Smooth muscle cell (in vitro differentiated cells): ENCODE measurements around the gene TEX261. TPM values are rescaled to one million over a fixed set of nuclear protein-coding genes. Genes with fewer than 3 reads are reported as not detected.

Experiments used
- DNase-seq: peaks from one replicate; lab custom pipeline; 2025; ENCODE audit not compliant: unreplicated experiment; lab: John Stamatoyannopoulos, UW
- H2AFZ ChIP-seq: fragments of 200-600 bp; sonication (generic); 2 replicates; pipeline ENCODE4 v1.6.0; 2016; ENCODE audit warnings: antibody characterized with exemption, low read depth, mild to moderate bottlenecking
- H3F3A ChIP-seq: fragments of 200-600 bp; sonication (generic); 2 replicates; pipeline ENCODE4 v1.6.0; 2017; ENCODE audit warnings: antibody characterized with exemption, low read depth
- H3K27ac ChIP-seq: fragments of 200-600 bp; sonication (generic); 2 replicates; pipeline ENCODE4 v1.5.1; 2016; ENCODE audit warnings: low read depth, mild to moderate bottlenecking
- H3K27me3 ChIP-seq: fragments of 200-600 bp; sonication (generic); 2 replicates; pipeline ENCODE4 v1.6.1; 2016; ENCODE audit warnings: low read depth, mild to moderate bottlenecking
- H3K36me3 ChIP-seq: fragments of 200-600 bp; sonication (generic); 2 replicates; pipeline ENCODE4 v1.5.1; 2016; ENCODE audit warnings: low read depth
- H3K4me1 ChIP-seq: fragments of 200-600 bp; sonication (generic); 2 replicates; pipeline ENCODE4 v1.5.1; 2016; ENCODE audit warnings: low read depth
- H3K4me2 ChIP-seq: fragments of 200-600 bp; sonication (generic); 2 replicates; pipeline ENCODE4 v1.6.0; 2016; ENCODE audit warnings: mild to moderate bottlenecking
- H3K4me3 ChIP-seq: fragments of 200-600 bp; sonication (generic); 2 replicates; pipeline ENCODE4 v1.5.1; 2016; ENCODE audit warnings: mild to moderate bottlenecking
- H3K79me2 ChIP-seq: fragments of 200-600 bp; sonication (generic); 2 replicates; pipeline ENCODE4 v1.6.0; 2016; ENCODE audit warnings: low read depth, mild to moderate bottlenecking
- H3K9ac ChIP-seq: fragments of 200-600 bp; sonication (generic); 2 replicates; pipeline ENCODE4 v1.6.0; 2016; ENCODE audit warnings: low read depth
- H3K9me3 ChIP-seq: fragments of 200-600 bp; sonication (generic); replicated peaks from 2 replicates; pipeline ENCODE4 v1.5.1; 2016; ENCODE audit warnings: low read depth
- H4K20me1 ChIP-seq: fragments of 200-600 bp; sonication (generic); 2 replicates; pipeline ENCODE4 v1.6.0; 2016; ENCODE audit warnings: low read depth
- CTCF ChIP-seq: fragments of 200-600 bp; sonication (generic); IDR thresholded peaks from 2 replicates; pipeline ENCODE4 v1.5.1; 2017; ENCODE audit warnings: borderline replicate concordance, mild to moderate bottlenecking, antibody characterized with exemption; ENCODE audit not compliant: insufficient read depth, poor library complexity, severe bottlenecking
- WGBS: methylation state at CpG from one replicate; pipeline ENCODE4 v1.1.7; 2016; ENCODE audit warnings: low lambda C conversion rate; 5-methylcytosine and 5-hydroxymethylcytosine counted together
- polyA plus RNA-seq: library from polyadenylated mRNA; unstranded; fragments of >200 nt; fragmentation: Nextera tagmentation; extraction: Ambion mirVana; gene quantifications from 2 replicates; pipeline ENCODE4 v1.2.1, GENCODE V29; 2016
- total RNA-seq: library from RNA; depleted of rRNA; stranded (reverse); fragments of >200 nt; gene quantifications from 2 replicates; pipeline ENCODE4 v1.2.3, GENCODE V29; 2014

TEX261 gene
- total and polyA plus RNA-seq, 2 experiments from 2014 or later, result 29.3 to 35.2 TPM

DNA sequence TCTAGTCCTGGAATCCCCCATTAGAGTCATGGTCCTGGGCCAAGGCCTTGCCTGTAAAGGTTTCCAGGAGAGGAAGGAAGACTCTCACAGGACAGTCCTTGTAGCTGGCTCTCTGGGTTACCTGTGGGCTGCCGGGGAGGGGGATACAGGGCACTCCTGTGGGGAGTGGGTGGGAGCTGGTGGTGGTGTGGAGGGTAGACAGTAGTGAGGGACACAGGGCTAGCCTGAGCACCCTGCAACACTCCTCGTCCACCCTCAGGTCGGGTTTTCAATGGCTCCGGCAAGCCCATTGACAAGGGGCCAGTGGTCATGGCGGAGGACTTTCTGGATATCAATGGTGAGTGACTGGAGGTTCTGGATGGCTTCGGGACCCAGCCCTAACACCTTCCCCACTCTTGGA is 35.9 kb downstream of the TEX261 start:
- TF ChIP-seq CTCF, result no peak
- no peak overlapping the region for H3K9ac ChIP-seq
- no peaks in the 10 kb centered on the region for H3K4me1 ChIP-seq
- no peak overlapping the region for H3K27ac ChIP-seq
- peaks cover 65% of the 10 kb centered on the region for H3K27me3 ChIP-seq
- H3K79me2 ChIP-seq, result no peaks in the 10 kb centered on the region
- H3K36me3 ChIP-seq, result no peaks in the 10 kb centered on the region
- no peaks in the 10 kb centered on the region for H4K20me1 ChIP-seq
- H3K9me3 ChIP-seq, result no peaks in the 10 kb centered on the region
- no peak for DNase-seq
- H2AFZ ChIP-seq, result no peak overlapping the region
- H3F3A ChIP-seq, result no peaks in the 10 kb centered on the region
- no peak overlapping the region for H3K4me2 ChIP-seq
- WGBS, result 94% methylated on average over 6 of the region's 6 CpGs
- no peak overlapping the region for H3K4me3 ChIP-seq

- no peaks in the 10 kb centered on the region for H3K4me1 ChIP-seq
- H3K9ac ChIP-seq, result no peak overlapping the region
- no peaks in the 10 kb centered on the region for H3K36me3 ChIP-seq
- no peaks in the 10 kb centered on the region for H3K9me3 ChIP-seq
- H2AFZ ChIP-seq, result no peak overlapping the region
- TF ChIP-seq CTCF, result no peak
- no peaks in the 10 kb centered on the region for H3F3A ChIP-seq
- no peak overlapping the region for H3K4me3 ChIP-seq
- no peak overlapping the region for H3K27ac ChIP-seq
- no peak overlapping the region for H3K4me2 ChIP-seq
- WGBS, result 88% methylated on average over 6 of the region's 6 CpGs
- peaks cover 65% of the 10 kb centered on the region for H3K27me3 ChIP-seq
- no peaks in the 10 kb centered on the region for H4K20me1 ChIP-seq
- H3K79me2 ChIP-seq, result no peaks in the 10 kb centered on the region
- DNase-seq, result no peak
These were observed 36.9 kb downstream of the TEX261 start for GRCh38 chr2:70957798-70958197.

DNA sequence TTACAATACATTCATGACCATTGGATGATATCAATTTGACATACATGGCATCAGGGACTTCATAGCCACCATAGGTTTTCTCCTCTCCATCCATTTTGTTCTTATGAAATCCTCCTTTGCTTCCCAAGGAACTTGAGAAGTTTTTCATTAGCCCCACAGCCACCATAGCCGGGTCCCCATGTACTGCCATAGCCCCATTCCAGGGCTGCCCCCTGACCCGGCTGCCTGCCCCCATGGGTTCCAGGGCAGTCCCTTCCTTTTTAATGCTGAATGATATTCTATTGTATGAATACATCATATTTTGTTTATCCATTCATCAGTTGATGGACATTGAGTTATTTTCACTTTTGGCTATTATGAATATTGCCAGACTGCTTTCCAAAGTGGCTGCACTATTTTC is 38.5 kb downstream of the TEX261 start:
- no peak for DNase-seq
- Histone ChIP-seq H3K9me3 (no peaks in the 10 kb centered on the region), H3K4me1 (no peaks in the 10 kb centered on the region), H3K79me2 (no peaks in the 10 kb centered on the region), H3K9ac (no peak overlapping the region), H3K4me2 (no peak overlapping the region), H4K20me1 (no peaks in the 10 kb centered on the region), H3F3A (no peaks in the 10 kb centered on the region), H3K27ac (no peak overlapping the region), H3K36me3 (no peaks in the 10 kb centered on the region), H3K27me3 (peaks cover 59% of the 10 kb centered on the region), H3K4me3 (no peak overlapping the region), H2AFZ (no peak overlapping the region)
- WGBS, result 89% methylated on average over 2 of the region's 2 CpGs
- TF ChIP-seq CTCF, result no peak

DNA sequence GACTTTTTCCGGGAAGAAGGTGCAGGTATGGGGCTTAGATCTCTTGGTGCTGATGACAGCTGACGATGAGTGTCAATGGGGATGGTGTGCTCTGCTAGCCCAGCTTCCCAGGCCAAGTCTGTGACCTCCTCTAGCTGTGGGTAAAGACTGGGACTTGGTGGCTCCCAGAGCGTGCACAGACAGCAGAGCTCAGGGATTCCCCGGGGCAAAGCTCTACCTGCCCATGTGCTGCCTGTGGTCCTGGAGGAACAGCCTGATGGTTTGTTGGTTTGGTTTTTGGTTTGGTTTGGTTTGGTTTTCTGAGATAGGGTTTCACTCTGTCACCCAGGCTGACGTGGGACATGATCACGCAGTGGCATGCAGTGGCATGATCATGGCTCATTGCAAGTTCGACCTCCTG is 39.8 kb downstream of the TEX261 start:
- no peaks in the 10 kb centered on the region for H3K4me1 ChIP-seq
- H3K9ac ChIP-seq, result no peak overlapping the region
- H2AFZ ChIP-seq, result no peak overlapping the region
- DNase-seq, result no peak
- H3K79me2 ChIP-seq, result no peaks in the 10 kb centered on the region
- no peak overlapping the region for H3K4me3 ChIP-seq
- H3K9me3 ChIP-seq, result no peaks in the 10 kb centered on the region
- whole genome bisulfite sequencing, result 84% methylated on average over 7 of the region's 7 CpGs
- H3K36me3 ChIP-seq, result no peaks in the 10 kb centered on the region
- no peak overlapping the region for H3K27ac ChIP-seq
- no peaks in the 10 kb centered on the region for H4K20me1 ChIP-seq
- H3K4me2 ChIP-seq, result no peak overlapping the region
- no peak for TF ChIP-seq CTCF
- H3F3A ChIP-seq, result no peaks in the 10 kb centered on the region
- peaks cover 55% of the 10 kb centered on the region for H3K27me3 ChIP-seq
